ENCODE data around the gene PKMYT1. TPM values are rescaled to one million over a fixed set of nuclear protein-coding genes. Genes with fewer than 3 reads are reported as not detected.
A peak's percentile ranks its signal among the peaks of the same experiment; 100 is the strongest.

Gene PKMYT1
- total and polyA plus RNA-seq, 7 donors = 0.27 to 3.7 (median 0.84) TPM

GRCh38 chr16:2952679-2953078 lies 27.6 kb downstream of the PKMYT1 start:
- intact Hi-C loops (cut with DNase I) = no loop called here
- H3K27ac ChIP-seq = no peak overlapping the region
- DNase-seq = peak in 1 of 2 donors; percentile 28
- ATAC-seq = no peak
- no peak overlapping the region for H3K4me3 ChIP-seq
- 30 to 40% (median 33%) methylated on average over 11 of the region's 11 CpGs for WGBS, 3 donors
- H3K9me3 ChIP-seq = no peaks in the 10 kb centered on the region
- peaks cover 20% of the 10 kb centered on the region for H3K4me1 ChIP-seq
- no peak for TF ChIP-seq CTCF (IDR thresholded peaks at IDR 0.05)
- H3K36me3 ChIP-seq (ENCODE audit: insufficient read depth in 1 of 2, low read depth in 1 of 2) = peaks cover 0 to 15% of the 10 kb centered on the region in 2 donors
- H3K27me3 ChIP-seq (ENCODE audit: insufficient read depth in 3 of 3, low read length in 2 of 3) = peaks cover 0 to 20% (median 6%) of the 10 kb centered on the region in 3 donors

GRCh38 chr16:2950773-2951172 lies 29.5 kb downstream of the PKMYT1 start:
- Histone ChIP-seq H3K36me3 (ENCODE audit: insufficient read depth in 1 of 2, low read depth in 1 of 2) (peaks cover 0 to 24% of the 10 kb centered on the region in 2 donors), H3K27ac (no peak overlapping the region), H3K27me3 (ENCODE audit: insufficient read depth in 3 of 3, low read length in 2 of 3) (peaks cover 0 to 7% (median 6%) of the 10 kb centered on the region in 3 donors), H3K9me3 (no peaks in the 10 kb centered on the region), H3K4me1 (peaks cover 20% of the 10 kb centered on the region), H3K4me3 (no peak overlapping the region)
- TF ChIP-seq CTCF (IDR thresholded peaks at IDR 0.05) = no peak
- DNase-seq (peak in 1 of 2 donors; percentile 23), ATAC-seq (no peak)
- intact Hi-C loops (cut with DNase I) = no loop called here
- WGBS, 3 donors = 78 to 89% (median 86%) methylated on average over 16 of the region's 16 CpGs

DNA sequence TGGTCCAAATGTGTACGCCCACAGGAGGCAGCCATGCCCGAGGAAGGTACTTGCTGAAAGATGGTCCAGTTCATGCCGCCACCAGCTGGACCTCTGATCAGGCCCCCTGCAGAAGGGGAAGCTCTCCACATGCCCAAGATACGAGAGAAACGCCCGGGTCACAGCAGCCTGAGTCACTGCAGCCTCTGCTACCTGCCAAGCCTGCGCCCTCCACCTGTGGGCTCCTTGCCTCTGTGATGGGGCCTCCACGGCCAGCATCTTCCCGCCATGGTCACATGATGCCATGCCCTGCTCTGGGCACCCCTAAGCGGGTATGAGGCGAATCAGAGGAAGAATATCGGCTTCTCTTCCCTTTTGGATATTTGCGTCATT lies 29.9 kb downstream of the PKMYT1 start:
- ATAC-seq = no peak
- 91 to 95% (median 94%) methylated on average over 12 to 13 of the region's 13 CpGs for WGBS, 3 donors
- Histone ChIP-seq H3K4me1 (peaks cover 20% of the 10 kb centered on the region), H3K36me3 (ENCODE audit: insufficient read depth in 1 of 2, low read depth in 1 of 2) (peaks cover 0 to 24% of the 10 kb centered on the region in 2 donors), H3K9me3 (no peaks in the 10 kb centered on the region), H3K27me3 (ENCODE audit: insufficient read depth in 3 of 3, low read length in 2 of 3) (peaks cover 0 to 6% (median 3%) of the 10 kb centered on the region in 3 donors), H3K27ac (no peak overlapping the region), H3K4me3 (no peak overlapping the region)
- intact Hi-C loops (cut with DNase I) = no loop called here
- no peak for TF ChIP-seq CTCF (IDR thresholded peaks at IDR 0.05)
- peak in 1 of 2 donors; percentile 27 for DNase-seq

DNA sequence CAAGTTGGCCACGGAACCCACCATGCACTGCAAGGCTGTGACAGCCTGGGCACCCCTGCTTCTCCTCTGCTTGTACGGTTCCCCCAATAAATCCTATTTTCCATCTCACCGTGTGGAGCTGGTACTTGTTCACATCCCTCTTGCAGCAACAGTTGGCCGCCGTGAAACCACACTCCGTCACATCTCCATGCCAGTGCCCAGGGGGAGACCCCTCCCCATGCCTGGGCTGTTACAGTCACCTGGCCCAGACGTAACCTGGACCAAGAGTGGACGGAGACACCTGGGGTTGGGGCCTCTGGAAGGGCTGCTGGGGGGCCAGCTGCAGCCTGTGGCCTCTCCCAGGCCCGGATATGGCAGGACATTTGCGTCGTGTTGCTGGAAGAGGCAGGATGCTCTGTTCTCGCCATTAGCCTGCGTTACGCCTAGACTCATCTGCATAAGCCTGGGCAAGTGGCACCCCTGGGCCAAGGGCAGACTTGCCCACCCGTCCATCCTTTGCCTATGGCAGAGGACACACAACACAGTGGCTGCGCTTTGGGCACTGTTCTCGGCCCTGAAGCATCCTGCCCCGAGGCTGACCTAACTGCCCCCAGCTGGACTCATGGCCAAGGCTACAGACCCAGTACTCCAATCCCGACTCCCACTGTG lies 30.4 kb downstream of the PKMYT1 start:
- Histone ChIP-seq H3K27me3 (ENCODE audit: insufficient read depth in 3 of 3, low read length in 2 of 3) (peaks cover 0 to 5% (median 0%) of the 10 kb centered on the region in 3 donors), H3K4me1 (peaks cover 20% of the 10 kb centered on the region), H3K27ac (peak overlapping the region; percentile 55), H3K4me3 (no peak overlapping the region), H3K9me3 (no peaks in the 10 kb centered on the region), H3K36me3 (ENCODE audit: insufficient read depth in 1 of 2, low read depth in 1 of 2) (peaks cover 0 to 26% of the 10 kb centered on the region in 2 donors)
- no peak for TF ChIP-seq CTCF (IDR thresholded peaks at IDR 0.05)
- ATAC-seq (peak in 3 of 4 donors; percentile 9 to 16 (median 10)), DNase-seq (peak in 1 of 2 donors; percentile 28)
- WGBS, 3 donors = 82 to 91% (median 86%) methylated on average over 18 to 19 of the region's 19 CpGs
- intact Hi-C loops (cut with DNase I) = no loop called here
